GM12801 (cell line): ENCODE measurements around the gene BARX2.

ENCODE experiments used
- CTCF ChIP-seq: IDR thresholded peaks from one replicate; pipeline ENCODE4 v1.5.1; 2011; ENCODE audit warnings: control low read depth; ENCODE audit not compliant: insufficient read length; ENCODE audit errors: extremely low read depth

The BARX2 gene

GRCh38 chr11:129410395-129410960, 34.8 kb downstream of the BARX2 start:
- no peak for TF ChIP-seq CTCF

- TF ChIP-seq CTCF = no peak
Measured at GRCh38 chr11:129412494-129412893, 36.8 kb downstream of the BARX2 start.

- no peak for TF ChIP-seq CTCF
Measured at GRCh38 chr11:129414144-129414872, 38.7 kb downstream of the BARX2 start.

GRCh38 chr11:129416080-129416820, 40.6 kb downstream of the BARX2 start:
- TF ChIP-seq CTCF = no peak

- no peak for TF ChIP-seq CTCF
Measured at GRCh38 chr11:129417458-129417857, 41.8 kb downstream of the BARX2 start.

GRCh38 chr11:129418039-129418438, 42.4 kb downstream of the BARX2 start:
- TF ChIP-seq CTCF = no peak

- no peak for TF ChIP-seq CTCF
Measured at GRCh38 chr11:129419386-129419785, 43.7 kb downstream of the BARX2 start.
